Keratinocyte (primary cell): ENCODE data around the gene CPEB3.

Source experiments
- EZH2 ChIP-seq: IDR thresholded peaks from one replicate; pipeline ENCODE4 v1.6.1; 2012; ENCODE audit warnings: inconsistent platforms, mild to moderate bottlenecking, low read length, moderate library complexity
- TF ChIP-seq, protein P1 (sequence below), 3 experiments: IDR thresholded peaks in 1 of 3; conservative IDR thresholded peaks in 1 of 3; optimal IDR thresholded peaks in 1 of 3; 2 replicates in 2 of 3; 3 replicates in 1 of 3; pipeline versions ENCODE3 to v1.5.1; 2011; ENCODE audit warnings: low read length in 3 of 3, mild to moderate bottlenecking in 3 of 3, moderate library complexity in 2 of 3, control low read depth in 1 of 3, inconsistent platforms in 1 of 3; ENCODE audit not compliant: insufficient read depth in 2 of 3; ENCODE audit errors: extremely low read depth in 1 of 3

DNA sequence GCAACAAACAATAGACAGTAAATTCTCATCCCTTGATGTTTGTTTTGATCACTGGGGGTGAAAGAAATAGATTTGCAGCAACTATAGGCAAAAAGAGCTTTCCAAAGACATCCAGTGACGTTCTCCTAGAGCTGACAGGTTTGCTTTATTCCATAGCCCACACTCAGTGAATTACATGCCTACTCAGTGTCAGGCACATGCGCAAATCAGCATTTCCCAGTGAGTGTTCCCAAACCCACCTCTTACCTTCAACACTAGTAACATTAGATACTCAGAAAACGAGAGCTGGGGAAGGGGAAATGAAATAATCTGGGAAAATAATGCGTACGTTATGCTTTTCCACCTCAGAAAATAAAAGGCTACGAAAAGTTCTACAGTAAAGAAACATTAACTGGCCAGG, 144.1 kb downstream of the CPEB3 start:
- TF ChIP-seq, protein P1, sequence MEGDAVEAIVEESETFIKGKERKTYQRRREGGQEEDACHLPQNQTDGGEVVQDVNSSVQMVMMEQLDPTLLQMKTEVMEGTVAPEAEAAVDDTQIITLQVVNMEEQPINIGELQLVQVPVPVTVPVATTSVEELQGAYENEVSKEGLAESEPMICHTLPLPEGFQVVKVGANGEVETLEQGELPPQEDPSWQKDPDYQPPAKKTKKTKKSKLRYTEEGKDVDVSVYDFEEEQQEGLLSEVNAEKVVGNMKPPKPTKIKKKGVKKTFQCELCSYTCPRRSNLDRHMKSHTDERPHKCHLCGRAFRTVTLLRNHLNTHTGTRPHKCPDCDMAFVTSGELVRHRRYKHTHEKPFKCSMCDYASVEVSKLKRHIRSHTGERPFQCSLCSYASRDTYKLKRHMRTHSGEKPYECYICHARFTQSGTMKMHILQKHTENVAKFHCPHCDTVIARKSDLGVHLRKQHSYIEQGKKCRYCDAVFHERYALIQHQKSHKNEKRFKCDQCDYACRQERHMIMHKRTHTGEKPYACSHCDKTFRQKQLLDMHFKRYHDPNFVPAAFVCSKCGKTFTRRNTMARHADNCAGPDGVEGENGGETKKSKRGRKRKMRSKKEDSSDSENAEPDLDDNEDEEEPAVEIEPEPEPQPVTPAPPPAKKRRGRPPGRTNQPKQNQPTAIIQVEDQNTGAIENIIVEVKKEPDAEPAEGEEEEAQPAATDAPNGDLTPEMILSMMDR (optimal IDR thresholded peaks at IDR 0.05 in 1 of 3, IDR thresholded peaks at IDR 0.05 in 1 of 3, conservative IDR thresholded peaks at IDR 0.05 in 1 of 3; ENCODE audit: extremely low read depth in 1 of 3, insufficient read depth in 2 of 3, low read length in 3 of 3) = no peak
- TF ChIP-seq EZH2 = no peak
